Sciatic nerve (tissue), 2 donors: ENCODE data around the gene ZMYM5. TPM values are rescaled to one million over a fixed set of nuclear protein-coding genes. Genes with fewer than 3 reads are reported as not detected.
"Not testable (repeated sequence)": the region's sequence is repeated elsewhere in the genome, so short reads cannot be mapped to it uniquely, and the experiment has no call there.

Experiments used
- ATAC-seq: fragments of 200-7000 bp; cut with Tn5 transposase; one replicate; pipeline ENCODE4 v1.9.1; 2020; ENCODE audit warnings: mild to moderate bottlenecking, moderate library complexity
- DNase-seq: peaks from one replicate; pipeline ENCODE4 v3.0.0-alpha.2; 2020; ENCODE audit warnings: low spot score
- intact Hi-C: fragments of 100-400 bp; cut with DNase I; formaldehyde crosslinking; loops from one replicate; pipeline ENCODE4 v1.14.2; 2022
- total RNA-seq: library from RNA; stranded (reverse); fragmentation: NEBNext Ultra II Directional; extraction: Animal tissue kit (Norgen Biotek cat#: 25700); gene quantifications from one replicate; pipeline ENCODE4 v1.2.1, GENCODE V29; 2021
- donor health status: DM: no; HTN: no; CAD: no.
- donor health status: DM: no; HTN: no; CAD: no.

ZMYM5 gene
- total RNA-seq, 1 donor from 2014 or later: 19.9 TPM

DNA sequence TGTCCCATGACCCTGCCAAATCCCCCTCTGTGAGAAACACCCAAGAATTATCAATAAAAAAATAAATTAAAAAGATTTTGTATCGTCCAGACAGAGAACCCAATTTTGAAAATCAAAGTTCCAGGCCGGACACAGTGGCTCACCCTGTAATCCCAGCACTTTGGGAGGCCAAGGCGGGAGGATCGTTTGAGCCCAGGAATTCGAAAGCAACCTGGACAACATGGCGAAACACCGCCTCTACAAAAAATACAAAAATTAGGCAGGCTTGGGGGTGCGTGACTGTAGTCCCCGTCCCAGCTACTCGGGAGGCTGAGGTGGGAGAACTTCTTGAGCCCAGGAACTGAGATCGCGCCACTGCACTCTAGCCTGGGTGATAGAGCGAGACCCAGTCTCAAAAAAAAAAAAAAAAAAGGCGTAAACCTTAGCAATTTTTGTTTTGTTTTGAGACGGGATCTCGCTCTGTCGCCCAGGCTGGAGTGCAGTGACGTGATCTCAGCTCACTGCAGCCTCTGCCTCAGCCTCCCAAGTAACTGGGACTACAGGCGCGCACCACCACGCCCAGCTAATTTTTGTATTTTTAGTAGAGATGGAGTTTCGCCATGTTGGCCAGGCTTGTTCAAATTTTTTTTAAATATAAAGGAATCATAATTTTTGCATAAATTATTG lies 82.6 kb downstream of the ZMYM5 start:
- intact Hi-C loops, ATAC-seq, DNase-seq: not testable (repeated sequence)

Other genes with a start within 250 kb of the ZMYM5 start
- 51.0 TPM for gene MPHOSPH8, start 230.0 kb downstream of the ZMYM5 start, total RNA-seq
- gene PSPC1, start 80.7 kb downstream of the ZMYM5 start, total RNA-seq: 54.3 TPM
- 125 TPM for gene ZMYM2, start 95.1 kb upstream of the ZMYM5 start, total RNA-seq